Thyroid gland (tissue), 4 donors: ENCODE measurements around the gene FAM221B.

Source experiments
- CTCF ChIP-seq, 6 experiments: fragments of 200-600 bp in 3 of 6; fragments of 450-650 bp in 3 of 6; sonication (generic) in 3 of 6; IDR thresholded peaks; one replicate each; pipeline ENCODE4 v1.5.1; 2016 to 2019; ENCODE audit warnings: antibody characterized with exemption in 6 of 6, mild to moderate bottlenecking in 2 of 6, inconsistent platforms in 1 of 6, moderate library complexity in 1 of 6
- POLR2A ChIP-seq, 2 donors: fragments of 450-650 bp; IDR thresholded peaks; one replicate each; pipeline ENCODE4 v1.6.1; 2017; ENCODE audit warnings: antibody characterized with exemption in 2 of 2, mild to moderate bottlenecking in 2 of 2, moderate library complexity in 1 of 2

DNA sequence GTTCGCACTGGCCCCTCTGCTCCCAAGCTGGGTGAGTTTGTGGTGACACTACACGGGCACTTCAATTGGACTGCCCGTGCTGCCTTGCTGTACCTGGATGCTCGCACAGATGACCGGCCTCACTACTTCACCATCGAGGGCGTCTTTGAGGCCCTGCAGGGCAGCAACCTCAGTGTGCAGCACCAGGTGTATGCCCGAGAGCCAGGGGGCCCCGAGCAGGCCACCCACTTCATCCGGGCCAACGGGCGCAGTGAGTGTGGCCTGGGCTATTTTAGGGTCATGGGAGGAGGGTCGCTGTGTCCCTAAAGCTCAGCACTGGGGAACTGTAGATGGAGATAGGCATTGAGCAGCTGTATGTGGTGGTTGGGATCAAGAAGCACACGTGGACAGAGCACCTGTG lies 35.7 kb downstream of the FAM221B start:
- no peak for TF ChIP-seq POLR2A (IDR thresholded peaks at IDR 0.05)
- TF ChIP-seq CTCF (IDR thresholded peaks at IDR 0.05): no peak
